Kidney epithelial cell (primary cell): ENCODE data around the gene TRMT44. TPM values are rescaled to one million over a fixed set of nuclear protein-coding genes. Genes with fewer than 3 reads are reported as not detected.

Experiments used
- DNase-seq: peaks from one replicate; pipeline ENCODE4 v3.0.0-alpha.2; 2010; ENCODE audit warnings: low read depth
- H3K27me3 ChIP-seq: 2 replicates; pipeline ENCODE4 v1.6.0; 2011; ENCODE audit warnings: low read length; ENCODE audit not compliant: control insufficient read depth, insufficient read depth
- H3K36me3 ChIP-seq: 2 replicates; pipeline ENCODE4 v1.5.1; 2011; ENCODE audit warnings: low read length; ENCODE audit not compliant: control insufficient read depth, insufficient read depth
- H3K4me3 ChIP-seq: 2 replicates; pipeline ENCODE4 v1.5.1; 2011; ENCODE audit warnings: low read depth, mild to moderate bottlenecking, control low read depth, low read length
- CTCF ChIP-seq: IDR thresholded peaks from 2 replicates; pipeline ENCODE4 v1.5.1; 2011; ENCODE audit warnings: mild to moderate bottlenecking, moderate library complexity, low read length, control low read depth, inconsistent platforms; ENCODE audit not compliant: insufficient read depth, poor library complexity, severe bottlenecking
- total RNA-seq: library from RNA; depleted of rRNA; stranded (reverse); fragments of >200 nt; gene quantifications from 2 replicates; pipeline ENCODE4 v1.2.3, GENCODE V29; 2015

TRMT44 gene
- total RNA-seq, 1 donor from 2014 or later = 22.8 TPM

- no peaks in the 10 kb centered on the region for H3K27me3 ChIP-seq
- H3K36me3 ChIP-seq = no peaks in the 10 kb centered on the region
- no peak overlapping the region for H3K4me3 ChIP-seq
- no peak for TF ChIP-seq CTCF
- no peak for DNase-seq
These were observed 6.1 kb upstream of the TRMT44 start for GRCh38 chr4:8434251-8435073.

GRCh38 chr4:8435656-8436121 lies 4.9 kb upstream of the TRMT44 start:
- H3K4me3 ChIP-seq = no peak overlapping the region

GRCh38 chr4:8437281-8437680 lies 3.3 kb upstream of the TRMT44 start:
- peak; percentile 3 for TF ChIP-seq CTCF
- no peak for DNase-seq
- no peaks in the 10 kb centered on the region for H3K36me3 ChIP-seq
- H3K4me3 ChIP-seq = no peak overlapping the region
- no peaks in the 10 kb centered on the region for H3K27me3 ChIP-seq

More at GRCh38 chr4:8435656-8436121, 4.9 kb upstream of the TRMT44 start:
- Histone ChIP-seq H3K27me3 (no peaks in the 10 kb centered on the region), H3K36me3 (no peaks in the 10 kb centered on the region)
- DNase-seq = no peak
- no peak for TF ChIP-seq CTCF

- H3K4me3 ChIP-seq = no peak overlapping the region
- no peak for TF ChIP-seq CTCF
- DNase-seq = no peak
- H3K36me3 ChIP-seq = no peaks in the 10 kb centered on the region
- H3K27me3 ChIP-seq = no peaks in the 10 kb centered on the region
These were observed 1.8 kb upstream of the TRMT44 start for GRCh38 chr4:8438743-8439142.

GRCh38 chr4:8439168-8439567 lies 1.4 kb upstream of the TRMT44 start:
- no peak for TF ChIP-seq CTCF
- H3K27me3 ChIP-seq = no peaks in the 10 kb centered on the region
- H3K36me3 ChIP-seq = no peaks in the 10 kb centered on the region
- DNase-seq = no peak
- no peak overlapping the region for H3K4me3 ChIP-seq
